Measurements from ENCODE around the gene SLC12A6.
"Not testable (repeated sequence)": the region's sequence is repeated elsewhere in the genome, so short reads cannot be mapped to it uniquely, and the experiment has no call there.

SLC12A6 gene

GRCh38 chr15:34347951-34348638 lies 10.5 kb upstream of the SLC12A6 start:
- no peak for DNase-seq (ENCODE audit: low read depth, low spot score)
- H3K36me3 ChIP-seq (ENCODE audit: insufficient read depth, insufficient read length, low read length), result peaks cover under 1% of the 10 kb centered on the region
- no peak overlapping the region for H3K4me3 ChIP-seq (ENCODE audit: insufficient read length, low read depth)
- TF ChIP-seq SUZ12 (IDR thresholded peaks at IDR 0.05; ENCODE audit: extremely low read depth, insufficient read depth, insufficient read length) (no peak), YY1 (IDR thresholded peaks at IDR 0.05; ENCODE audit: insufficient read depth, insufficient read length) (no peak), ZNF274 (IDR thresholded peaks at IDR 0.05; ENCODE audit: low read depth, low read length) (no peak)
- H3K27me3 ChIP-seq (ENCODE audit: insufficient read depth, insufficient read length), result no peaks in the 10 kb centered on the region
- no peak overlapping the region for H3K9ac ChIP-seq (ENCODE audit: insufficient read length, low read depth)
- peaks cover 2% of the 10 kb centered on the region for H3K4me1 ChIP-seq (ENCODE audit: insufficient read depth, insufficient read length)
- H3K9me3 ChIP-seq (ENCODE audit: insufficient read depth, low read length), result no peaks in the 10 kb centered on the region

GRCh38 chr15:34342737-34343575 lies 5.4 kb upstream of the SLC12A6 start, which contains the start of the genes NOP10 and NUTM1:
Gene NOP10 (minus strand): TSS chr15:34343136. CDS start chr15:34343073, 63 bp downstream.
Gene NUTM1 (plus strand): TSS chr15:34343315. CDS start chr15:34343697, 382 bp downstream.
- no peak for TF ChIP-seq YY1 (IDR thresholded peaks at IDR 0.05; ENCODE audit: insufficient read depth, insufficient read length)
- TF ChIP-seq ZNF274 (IDR thresholded peaks at IDR 0.05; ENCODE audit: low read depth, low read length), result no peak
- no peak for TF ChIP-seq SUZ12 (IDR thresholded peaks at IDR 0.05; ENCODE audit: extremely low read depth, insufficient read depth, insufficient read length)
- DNase-seq (ENCODE audit: low read depth, low spot score), result peak; percentile 78
- peak within 1 kb of the TSS; percentile 69 for H3K4me3 ChIP-seq (ENCODE audit: insufficient read length, low read depth)

GRCh38 chr15:34342213-34342736 lies 4.7 kb upstream of the SLC12A6 start:
- Histone ChIP-seq H3K9ac (ENCODE audit: insufficient read length, low read depth) (peak overlapping the region; percentile 71), H3K4me3 (ENCODE audit: insufficient read length, low read depth) (peak overlapping the region; percentile 69), H3K36me3 (ENCODE audit: insufficient read depth, insufficient read length, low read length) (peaks cover 32% of the 10 kb centered on the region)
- not testable (repeated sequence) for H3K4me1 ChIP-seq (ENCODE audit: insufficient read depth, insufficient read length); H3K9me3 ChIP-seq (ENCODE audit: insufficient read depth, low read length); H3K27me3 ChIP-seq (ENCODE audit: insufficient read depth, insufficient read length); DNase-seq (ENCODE audit: low read depth, low spot score)

More at GRCh38 chr15:34342737-34343575, 5.4 kb upstream of the SLC12A6 start, which contains the start of the genes NOP10 and NUTM1:
- Histone ChIP-seq H3K27me3 (ENCODE audit: insufficient read depth, insufficient read length) (no peaks in the 10 kb centered on the region), H3K4me1 (ENCODE audit: insufficient read depth, insufficient read length) (no peaks in the 10 kb centered on the region), H3K9ac (ENCODE audit: insufficient read length, low read depth) (peak within 1 kb of the TSS; percentile 71), H3K36me3 (ENCODE audit: insufficient read depth, insufficient read length, low read length) (peaks cover 32% of the 10 kb centered on the region), H3K9me3 (ENCODE audit: insufficient read depth, low read length) (no peaks in the 10 kb centered on the region)

GRCh38 chr15:34341381-34342212 lies 4.0 kb upstream of the SLC12A6 start:
- H3K4me3 ChIP-seq (ENCODE audit: insufficient read length, low read depth), result peak overlapping the region; percentile 69
- H3K4me1 ChIP-seq (ENCODE audit: insufficient read depth, insufficient read length), result peaks cover 2% of the 10 kb centered on the region
- no peak overlapping the region for H3K9ac ChIP-seq (ENCODE audit: insufficient read length, low read depth)

GRCh38 chr15:34339946-34340345 lies 2.4 kb upstream of the SLC12A6 start:
- Histone ChIP-seq H3K9ac (ENCODE audit: insufficient read length, low read depth) (no peak overlapping the region), H3K4me1 (ENCODE audit: insufficient read depth, insufficient read length) (peaks cover 2% of the 10 kb centered on the region), H3K9me3 (ENCODE audit: insufficient read depth, low read length) (no peaks in the 10 kb centered on the region), H3K4me3 (ENCODE audit: insufficient read length, low read depth) (no peak overlapping the region), H3K36me3 (ENCODE audit: insufficient read depth, insufficient read length, low read length) (peaks cover 32% of the 10 kb centered on the region), H3K27me3 (ENCODE audit: insufficient read depth, insufficient read length) (peaks cover 6% of the 10 kb centered on the region)
- TF ChIP-seq ZNF274 (IDR thresholded peaks at IDR 0.05; ENCODE audit: low read depth, low read length) (no peak), SUZ12 (IDR thresholded peaks at IDR 0.05; ENCODE audit: extremely low read depth, insufficient read depth, insufficient read length) (no peak), YY1 (IDR thresholded peaks at IDR 0.05; ENCODE audit: insufficient read depth, insufficient read length) (no peak)
- no peak for DNase-seq (ENCODE audit: low read depth, low spot score)

More at GRCh38 chr15:34341381-34342212, 4.0 kb upstream of the SLC12A6 start:
- DNase-seq (ENCODE audit: low read depth, low spot score), result no peak
- Histone ChIP-seq H3K36me3 (ENCODE audit: insufficient read depth, insufficient read length, low read length) (peaks cover 32% of the 10 kb centered on the region), H3K27me3 (ENCODE audit: insufficient read depth, insufficient read length) (peaks cover 6% of the 10 kb centered on the region), H3K9me3 (ENCODE audit: insufficient read depth, low read length) (no peaks in the 10 kb centered on the region)
- TF ChIP-seq YY1 (IDR thresholded peaks at IDR 0.05; ENCODE audit: insufficient read depth, insufficient read length), result no peak
- TF ChIP-seq SUZ12 (IDR thresholded peaks at IDR 0.05; ENCODE audit: extremely low read depth, insufficient read depth, insufficient read length), result no peak
- TF ChIP-seq ZNF274 (IDR thresholded peaks at IDR 0.05; ENCODE audit: low read depth, low read length), result no peak

- TF ChIP-seq SUZ12 (IDR thresholded peaks at IDR 0.05; ENCODE audit: extremely low read depth, insufficient read depth, insufficient read length) (no peak), YY1 (IDR thresholded peaks at IDR 0.05; ENCODE audit: insufficient read depth, insufficient read length) (no peak), ZNF274 (IDR thresholded peaks at IDR 0.05; ENCODE audit: low read depth, low read length) (no peak)
- Histone ChIP-seq H3K9ac (ENCODE audit: insufficient read length, low read depth) (no peak overlapping the region), H3K27me3 (ENCODE audit: insufficient read depth, insufficient read length) (peaks cover 6% of the 10 kb centered on the region), H3K4me3 (ENCODE audit: insufficient read length, low read depth) (no peak overlapping the region), H3K36me3 (ENCODE audit: insufficient read depth, insufficient read length, low read length) (peaks cover 32% of the 10 kb centered on the region), H3K4me1 (ENCODE audit: insufficient read depth, insufficient read length) (peaks cover 2% of the 10 kb centered on the region), H3K9me3 (ENCODE audit: insufficient read depth, low read length) (no peaks in the 10 kb centered on the region)
- no peak for DNase-seq (ENCODE audit: low read depth, low spot score)
Measured at GRCh38 chr15:34338347-34338746, 766 bp upstream of the SLC12A6 start.
